HG02610 (cell line): ENCODE data around the gene LTA4H.

ENCODE experiments used
- ATAC-seq: cut with Tn5 transposase; IDR thresholded peaks from one replicate; pipeline ENCODE4 v1.9.1; 2021; ENCODE audit warnings: mild to moderate bottlenecking, moderate library complexity; ENCODE audit not compliant: unreplicated experiment

Gene LTA4H

DNA sequence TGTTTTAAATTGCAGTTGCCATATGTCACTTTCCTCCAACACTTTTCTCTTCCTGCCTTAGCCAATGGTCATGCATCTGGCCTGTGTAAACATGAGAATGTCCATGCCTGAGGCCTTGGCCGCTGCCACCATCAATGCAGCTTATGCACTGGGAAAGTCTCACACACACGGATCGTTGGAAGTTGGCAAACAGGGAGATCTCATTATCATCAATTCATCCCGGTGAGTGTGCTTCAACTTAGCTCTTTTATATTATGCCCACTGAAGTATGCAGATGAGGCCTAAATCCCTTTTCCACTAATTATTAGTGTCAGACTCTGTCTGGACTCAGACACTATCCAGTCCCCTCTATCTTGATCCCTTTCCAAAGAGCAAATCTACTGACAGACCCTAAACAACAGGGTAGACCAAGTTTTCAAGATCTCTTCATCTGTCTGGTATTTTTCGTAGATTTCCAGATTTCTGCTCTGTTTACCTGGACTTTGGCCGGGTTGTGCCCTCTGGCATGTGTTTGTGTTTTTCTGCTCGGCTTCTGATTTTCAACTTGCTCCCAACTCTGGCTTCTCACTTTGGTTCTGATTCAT, 69.0 kb downstream of the LTA4H start:
- no peak for ATAC-seq

- no peak for ATAC-seq
Observed at GRCh38 chr12:95963096-95963495, 72.3 kb downstream of the LTA4H start.

DNA sequence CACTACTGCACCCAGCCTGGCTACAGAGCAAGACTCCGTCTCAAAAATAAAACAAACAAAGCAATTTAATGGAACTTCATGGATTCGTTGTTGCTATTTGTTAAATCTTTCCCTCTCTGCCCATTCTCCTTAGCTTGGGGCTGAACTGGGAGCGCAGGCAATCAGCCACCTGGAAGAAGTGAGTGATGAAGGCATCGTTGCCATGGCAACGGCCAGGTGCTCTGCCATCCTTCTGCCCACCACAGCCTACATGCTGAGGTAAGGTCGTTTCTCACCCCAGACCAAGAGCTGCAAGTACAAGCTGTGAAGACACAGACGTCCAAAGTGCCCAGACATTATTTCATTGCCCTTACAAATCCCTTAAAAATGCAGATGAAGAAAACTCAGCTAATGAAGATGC, 73.2 kb downstream of the LTA4H start:
- ATAC-seq: no peak

- ATAC-seq: no peak
Observed at GRCh38 chr12:95960241-95960640, 75.1 kb downstream of the LTA4H start.

DNA sequence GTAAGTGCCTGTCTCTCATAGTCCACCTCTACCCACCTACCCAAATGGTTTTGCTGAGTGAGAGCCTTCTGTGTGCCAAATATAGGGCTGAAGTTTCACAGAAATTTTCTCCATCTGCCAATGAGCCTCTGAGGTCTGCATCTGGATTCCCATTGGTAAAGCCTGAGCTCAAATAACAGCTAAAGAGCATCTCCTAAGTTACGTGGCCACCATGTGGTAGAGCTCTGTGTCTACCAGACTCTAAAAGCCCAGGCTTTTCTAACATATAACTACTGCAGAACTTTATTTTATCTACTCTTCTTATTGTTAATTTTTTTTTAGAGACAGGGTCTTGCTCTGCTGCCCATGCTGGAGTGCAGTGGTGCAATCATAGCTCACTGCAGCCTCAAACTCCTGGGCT, 76.3 kb downstream of the LTA4H start:
- ATAC-seq: no peak

DNA sequence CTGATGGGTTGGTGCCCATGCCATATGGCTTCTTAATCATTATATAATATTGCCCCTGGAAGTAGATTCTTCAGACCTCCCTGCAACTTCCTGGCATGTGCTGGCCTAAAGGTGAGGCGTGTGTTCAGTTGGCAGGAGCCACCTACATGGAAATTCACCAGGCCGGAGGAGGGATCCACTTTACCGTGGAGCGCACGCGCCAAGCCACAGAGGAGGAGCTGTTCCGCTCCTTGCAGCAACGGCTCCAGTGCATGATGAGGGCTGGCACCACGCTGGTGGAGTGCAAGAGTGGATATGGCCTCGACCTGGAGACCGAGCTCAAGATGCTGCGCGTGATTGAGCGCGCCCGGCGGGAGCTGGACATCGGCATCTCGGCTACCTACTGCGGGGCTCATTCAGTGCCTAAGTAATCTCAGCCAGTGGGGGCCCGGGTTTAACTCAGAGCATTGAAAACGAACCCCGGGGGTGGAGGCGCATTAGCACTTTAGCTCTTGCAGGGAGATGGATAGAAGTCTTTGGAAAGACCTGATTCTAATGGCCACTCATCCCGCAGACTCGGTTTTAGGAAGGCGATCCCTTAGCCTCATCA, 78.7 kb downstream of the LTA4H start:
- no peak for ATAC-seq

DNA sequence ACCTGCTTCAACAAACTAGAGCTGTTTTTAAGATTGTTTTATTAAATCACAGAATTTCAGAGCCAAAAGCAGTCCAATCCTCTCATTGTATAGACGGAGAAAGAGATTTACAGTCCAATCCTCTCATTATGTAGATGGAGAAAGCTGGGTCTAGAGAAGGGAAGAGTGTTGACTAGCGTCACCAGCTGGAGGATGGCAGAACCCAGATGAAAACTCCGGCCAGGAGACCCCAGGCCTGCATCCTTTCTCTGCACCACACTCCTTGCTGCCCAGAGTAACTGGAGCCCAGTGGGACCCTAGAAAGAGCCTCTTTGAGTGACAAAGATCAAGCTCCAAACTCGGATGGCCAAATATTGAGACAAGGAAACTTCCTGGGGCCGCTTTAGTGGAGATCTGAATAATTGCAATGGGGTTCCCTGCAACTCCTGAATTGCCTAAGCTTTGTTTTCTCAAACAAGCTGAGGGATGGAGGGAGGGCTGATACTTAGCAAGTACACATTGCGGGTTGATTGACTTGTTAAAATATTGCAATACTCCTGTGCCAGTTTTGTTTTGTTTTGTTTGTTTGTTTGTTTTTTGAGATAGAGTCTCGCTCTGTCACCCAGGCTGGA, 79.7 kb downstream of the LTA4H start:
- ATAC-seq: no peak

- no peak for ATAC-seq
Observed at GRCh38 chr12:95953000-95953399, 82.4 kb downstream of the LTA4H start.

DNA sequence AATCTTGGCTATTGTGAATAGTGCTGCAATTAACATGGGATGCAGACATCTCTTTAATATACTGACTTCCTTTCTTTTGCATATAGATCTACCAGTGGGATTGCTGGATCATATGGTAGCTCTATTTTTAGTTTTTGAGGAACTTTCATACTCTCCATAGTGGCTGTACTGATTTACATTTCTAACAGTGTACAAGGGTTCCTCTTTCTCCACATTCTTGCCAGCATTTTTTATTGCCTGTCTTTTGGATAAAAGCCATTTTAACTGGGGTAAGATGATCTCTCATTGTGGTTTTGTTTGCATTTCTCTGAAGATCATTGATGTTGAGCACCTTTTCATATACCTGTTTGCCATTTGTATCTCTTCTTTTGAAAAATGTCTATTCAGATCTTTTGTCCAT, 83.9 kb downstream of the LTA4H start:
- ATAC-seq: no peak
